Vagina (tissue), 2 donors: ENCODE results near the gene FRK. TPM values are rescaled to one million over a fixed set of nuclear protein-coding genes. Genes with fewer than 3 reads are reported as not detected.
"Not testable (repeated sequence)": the region's sequence is repeated elsewhere in the genome, so short reads cannot be mapped to it uniquely, and the experiment has no call there.

Experiments used
- DNase-seq, 2 donors: peaks; one replicate each; pipeline ENCODE4 v3.0.0-alpha.2; 2017; ENCODE audit errors: extremely low spot score in 2 of 2
- H3K27ac ChIP-seq: fragments of 200-600 bp; sonication (generic); one replicate; pipeline ENCODE4 v1.5.1; 2019
- H3K27me3 ChIP-seq: fragments of 200-600 bp; sonication (generic); one replicate; pipeline ENCODE4 v1.5.1; 2019
- H3K36me3 ChIP-seq, 2 donors: fragments of 200-600 bp; sonication (generic); one replicate each; pipeline ENCODE4 v1.5.1; 2017 to 2019
- H3K4me1 ChIP-seq: fragments of 200-600 bp; sonication (generic); one replicate; pipeline ENCODE4 v1.5.1; 2019
- H3K4me3 ChIP-seq, 2 donors: fragments of 200-600 bp; sonication (generic); 1 replicate in 1 of 2; 2 replicates in 1 of 2; pipeline ENCODE4 v1.5.1; 2016 to 2019
- H3K9me3 ChIP-seq: fragments of 200-600 bp; sonication (generic); one replicate; pipeline ENCODE4 v1.5.1; 2019
- CTCF ChIP-seq, 3 experiments: fragments of 450-650 bp in 2 of 3; fragments of 200-600 bp in 1 of 3; sonication (generic) in 1 of 3; IDR thresholded peaks; one replicate each; pipeline ENCODE4 v1.5.1; 2017 to 2019; ENCODE audit warnings: antibody characterized with exemption in 3 of 3, mild to moderate bottlenecking in 2 of 3, moderate library complexity in 2 of 3
- POLR2A ChIP-seq, 2 donors: fragments of 450-650 bp; IDR thresholded peaks; one replicate each; pipeline ENCODE4 v1.6.1; 2017; ENCODE audit warnings: antibody characterized with exemption in 2 of 2, mild to moderate bottlenecking in 2 of 2, moderate library complexity in 2 of 2
- POLR2AphosphoS5 ChIP-seq, 2 donors: sonication (generic); formaldehyde crosslinking; IDR thresholded peaks; one replicate each; pipeline ENCODE4 v1.9.0; 2017; ENCODE audit warnings: antibody characterized with exemption in 2 of 2, mild to moderate bottlenecking in 2 of 2, low read depth in 1 of 2; ENCODE audit not compliant: insufficient read depth in 1 of 2
- intact Hi-C: fragments of 100-400 bp; cut with DNase I; formaldehyde crosslinking; loops from one replicate; pipeline ENCODE4 v1.15.1; 2023
- total RNA-seq: library from RNA; depleted of rRNA; stranded (reverse); fragments of >200 nt; gene quantifications from one replicate; pipeline ENCODE4 v1.2.3, GENCODE V29; 2016

The FRK gene
- total RNA-seq, 1 donor from 2014 or later: 3.9 TPM

DNA sequence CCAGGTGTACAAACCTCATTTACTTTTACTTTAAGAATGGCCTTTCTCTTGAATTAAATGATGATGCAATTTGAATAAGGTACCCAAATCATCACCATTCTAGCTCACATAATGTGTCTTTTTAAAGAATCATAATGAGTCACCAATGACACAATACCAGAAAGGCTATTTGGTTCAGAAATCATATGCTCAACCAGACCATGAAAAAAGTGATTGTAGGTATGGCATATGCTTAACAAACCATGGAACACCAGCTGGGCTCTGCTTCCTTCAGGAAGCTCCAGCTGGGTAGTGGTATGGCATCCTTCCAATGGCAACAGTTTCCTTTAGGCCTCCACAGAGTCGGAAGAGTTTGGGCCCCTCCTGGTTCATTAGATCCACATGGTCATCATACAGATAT lies 128.2 kb downstream of the FRK start:
- Histone ChIP-seq H3K4me1 (no peaks in the 10 kb centered on the region), H3K36me3 (no peaks in the 10 kb centered on the region), H3K9me3 (no peaks in the 10 kb centered on the region), H3K27ac (no peak overlapping the region), H3K27me3 (no peaks in the 10 kb centered on the region), H3K4me3 (no peak overlapping the region)
- intact Hi-C loops: no loop called here
- TF ChIP-seq POLR2A (IDR thresholded peaks at IDR 0.05) (no peak), POLR2AphosphoS5 (IDR thresholded peaks at IDR 0.05; ENCODE audit: insufficient read depth in 1 of 2, low read depth in 1 of 2) (no peak), CTCF (IDR thresholded peaks at IDR 0.05) (no peak)
- DNase-seq: no peak

GRCh38 chr6:115928000-115928399 lies 132.7 kb downstream of the FRK start:
- H3K27me3 ChIP-seq, H3K4me1 ChIP-seq, DNase-seq, intact Hi-C loops, H3K36me3 ChIP-seq, H3K4me3 ChIP-seq, H3K9me3 ChIP-seq, H3K27ac ChIP-seq: not testable (repeated sequence)

DNA sequence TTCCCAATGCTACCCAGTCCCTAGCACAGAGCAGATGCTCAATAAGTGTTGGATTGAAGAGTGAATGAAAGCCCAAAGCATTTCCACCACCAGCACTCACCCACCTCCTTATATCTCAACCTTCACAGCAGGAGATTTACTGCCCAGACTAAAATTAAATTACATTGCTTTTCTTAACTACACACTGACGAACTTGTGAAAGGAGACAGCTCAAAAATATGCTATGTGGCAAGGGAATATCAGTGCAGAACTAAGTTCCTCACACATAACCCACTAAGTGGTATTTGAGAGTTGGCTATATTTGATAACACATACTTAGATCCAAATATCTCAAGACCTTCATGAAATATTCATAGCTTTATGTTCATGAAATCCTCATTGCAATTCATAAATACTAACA lies 137.7 kb downstream of the FRK start:
- DNase-seq: no peak
- TF ChIP-seq POLR2A (IDR thresholded peaks at IDR 0.05) (no peak), CTCF (IDR thresholded peaks at IDR 0.05) (no peak), POLR2AphosphoS5 (IDR thresholded peaks at IDR 0.05; ENCODE audit: insufficient read depth in 1 of 2, low read depth in 1 of 2) (no peak)
- no peaks in the 10 kb centered on the region for H3K9me3 ChIP-seq
- no peaks in the 10 kb centered on the region for H3K36me3 ChIP-seq
- no peak overlapping the region for H3K4me3 ChIP-seq
- no peak overlapping the region for H3K27ac ChIP-seq
- intact Hi-C loops: no loop called here
- H3K4me1 ChIP-seq: no peaks in the 10 kb centered on the region
- H3K27me3 ChIP-seq: no peaks in the 10 kb centered on the region

DNA sequence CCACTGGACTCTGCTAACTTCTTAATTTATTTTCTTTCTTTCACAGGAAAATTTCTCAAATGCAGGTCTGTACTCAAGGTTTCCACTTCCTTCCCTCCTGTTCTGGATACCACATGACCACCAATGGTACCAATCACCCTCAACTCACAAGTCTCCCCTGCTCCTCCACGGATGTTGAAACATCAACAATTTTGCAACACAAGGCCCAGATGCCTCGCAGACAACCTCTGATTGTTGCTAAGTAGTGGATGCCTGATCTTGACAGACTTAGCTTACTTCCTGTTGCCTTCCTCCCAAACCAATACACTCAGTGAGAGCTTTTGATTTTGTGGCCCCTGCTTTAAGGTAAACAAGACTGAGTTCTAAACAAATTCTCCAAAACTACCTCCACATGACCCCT lies 146.6 kb downstream of the FRK start:
- no peak for DNase-seq
- intact Hi-C loops: no loop called here
- TF ChIP-seq POLR2AphosphoS5 (IDR thresholded peaks at IDR 0.05; ENCODE audit: insufficient read depth in 1 of 2, low read depth in 1 of 2) (no peak), POLR2A (IDR thresholded peaks at IDR 0.05) (no peak), CTCF (IDR thresholded peaks at IDR 0.05) (no peak)
- Histone ChIP-seq H3K4me1 (no peaks in the 10 kb centered on the region), H3K27me3 (no peaks in the 10 kb centered on the region), H3K9me3 (no peaks in the 10 kb centered on the region), H3K36me3 (no peaks in the 10 kb centered on the region), H3K4me3 (no peak overlapping the region), H3K27ac (no peak overlapping the region)

DNA sequence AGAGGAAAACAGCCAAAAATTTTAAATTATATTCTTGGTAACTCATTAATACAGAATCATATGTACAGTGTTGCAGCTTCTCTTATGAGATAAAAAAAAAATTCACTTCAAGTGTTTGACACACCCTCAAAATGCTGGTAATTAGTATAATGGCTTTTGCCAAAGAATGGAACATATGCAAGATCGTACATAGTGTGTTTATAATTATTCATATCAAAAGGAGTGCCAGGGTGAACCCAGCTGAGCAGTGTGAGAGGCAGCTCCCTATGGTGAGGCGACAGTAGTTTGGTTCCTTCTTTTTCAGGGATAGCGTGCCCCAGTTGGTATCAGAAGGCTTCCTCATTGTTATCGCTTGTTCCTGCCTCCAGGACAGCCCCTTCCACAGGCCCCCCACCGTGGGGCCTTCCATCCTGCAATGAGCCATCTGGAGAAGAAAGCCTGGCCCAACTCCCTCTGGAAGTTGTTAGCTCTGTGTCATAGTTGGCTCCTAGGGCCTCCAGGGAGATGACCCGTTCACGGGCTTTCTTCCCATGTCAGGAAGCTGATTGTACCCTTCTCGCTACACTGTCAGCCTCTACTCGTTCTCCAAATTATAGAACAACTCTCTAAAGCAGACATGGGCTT lies 150.7 kb downstream of the FRK start:
- H3K27me3 ChIP-seq: no peaks in the 10 kb centered on the region
- no peaks in the 10 kb centered on the region for H3K4me1 ChIP-seq
- intact Hi-C loops: no loop called here
- no peak for DNase-seq
- H3K27ac ChIP-seq: no peak overlapping the region
- H3K9me3 ChIP-seq: no peaks in the 10 kb centered on the region
- H3K36me3 ChIP-seq: no peaks in the 10 kb centered on the region
- no peak for TF ChIP-seq POLR2A (IDR thresholded peaks at IDR 0.05)
- TF ChIP-seq CTCF (IDR thresholded peaks at IDR 0.05): no peak
- TF ChIP-seq POLR2AphosphoS5 (IDR thresholded peaks at IDR 0.05; ENCODE audit: insufficient read depth in 1 of 2, low read depth in 1 of 2): no peak
- H3K4me3 ChIP-seq: no peak overlapping the region
